MM.1S (cell line): ENCODE measurements around the gene LRRC4C.

Source experiments
- DNase-seq: peaks from one replicate; pipeline ENCODE4 v3.0.0-alpha.2; 2015
- H2AFZ ChIP-seq: fragments of 300-600 bp; sonication (generic); 2 replicates; pipeline ENCODE4 v1.6.0; 2016; ENCODE audit warnings: antibody characterized with exemption, low read length
- H3F3A ChIP-seq: fragments of 300-600 bp; sonication (generic); 2 replicates; pipeline ENCODE4 v1.6.1; 2016; ENCODE audit warnings: mild to moderate bottlenecking, antibody characterized with exemption, low read length, moderate library complexity, mixed read lengths; ENCODE audit not compliant: insufficient read depth
- H3K27ac ChIP-seq: fragments of 300-600 bp; sonication (generic); 2 replicates; pipeline ENCODE4 v1.5.1; 2016; ENCODE audit warnings: mild to moderate bottlenecking, low read length
- H3K27me3 ChIP-seq: fragments of 300-600 bp; sonication (generic); replicated peaks from 2 replicates; pipeline ENCODE4 v1.6.0; 2016; ENCODE audit warnings: low read length; ENCODE audit not compliant: insufficient read depth
- H3K36me3 ChIP-seq: fragments of 300-600 bp; sonication (generic); replicated peaks from 2 replicates; pipeline ENCODE4 v1.6.1; 2016; ENCODE audit warnings: mild to moderate bottlenecking, low read length, mixed read lengths; ENCODE audit not compliant: insufficient read depth
- H3K4me1 ChIP-seq: fragments of 300-600 bp; sonication (generic); 2 replicates; pipeline ENCODE4 v1.6.1; 2016; ENCODE audit warnings: low read length, mixed read lengths
- H3K4me2 ChIP-seq: fragments of 300-600 bp; sonication (generic); 2 replicates; pipeline ENCODE4 v1.6.0; 2016; ENCODE audit warnings: low read depth, low read length
- H3K4me3 ChIP-seq: fragments of 300-600 bp; sonication (generic); 2 replicates; pipeline ENCODE4 v1.5.1; 2016; ENCODE audit warnings: low read length, mixed read lengths
- H3K79me2 ChIP-seq: fragments of 300-600 bp; sonication (generic); 2 replicates; pipeline ENCODE4 v1.6.1; 2016; ENCODE audit warnings: mixed run types, low read length, mixed read lengths
- H3K9ac ChIP-seq: fragments of 300-600 bp; sonication (generic); 2 replicates; pipeline ENCODE4 v1.6.1; 2016; ENCODE audit warnings: low read length, mixed read lengths
- H3K9me2 ChIP-seq: fragments of 300-600 bp; sonication (generic); replicated peaks from 2 replicates; pipeline ENCODE4 v1.6.1; 2016; ENCODE audit warnings: mild to moderate bottlenecking, low read length, mixed read lengths; ENCODE audit not compliant: insufficient read depth
- H3K9me3 ChIP-seq: fragments of 300-600 bp; sonication (generic); replicated peaks from 2 replicates; pipeline ENCODE4 v1.6.1; 2016; ENCODE audit warnings: mild to moderate bottlenecking, low read length, mixed read lengths; ENCODE audit not compliant: insufficient read depth
- H4K20me1 ChIP-seq: fragments of 300-600 bp; sonication (generic); 2 replicates; pipeline ENCODE4 v1.6.1; 2016; ENCODE audit warnings: mild to moderate bottlenecking, low read length, moderate library complexity, mixed read lengths; ENCODE audit not compliant: insufficient read depth
- CTCF ChIP-seq: fragments of 300-600 bp; sonication (generic); IDR thresholded peaks from 2 replicates; pipeline ENCODE4 v1.5.1; 2016; ENCODE audit warnings: antibody characterized with exemption, low read length, mixed read lengths
- EZH2 ChIP-seq: fragments of 300-600 bp; sonication (generic); optimal IDR thresholded peaks from 2 replicates; pipeline ENCODE3; 2017; ENCODE audit warnings: low read depth, mild to moderate bottlenecking, antibody characterized with exemption, low read length, mixed read lengths
- EZH2phosphoT487 ChIP-seq: fragments of 300-600 bp; sonication (generic); IDR thresholded peaks from 2 replicates; pipeline ENCODE4 v1.6.1; 2018; ENCODE audit warnings: antibody characterized with exemption, low read length

The LRRC4C gene

DNA sequence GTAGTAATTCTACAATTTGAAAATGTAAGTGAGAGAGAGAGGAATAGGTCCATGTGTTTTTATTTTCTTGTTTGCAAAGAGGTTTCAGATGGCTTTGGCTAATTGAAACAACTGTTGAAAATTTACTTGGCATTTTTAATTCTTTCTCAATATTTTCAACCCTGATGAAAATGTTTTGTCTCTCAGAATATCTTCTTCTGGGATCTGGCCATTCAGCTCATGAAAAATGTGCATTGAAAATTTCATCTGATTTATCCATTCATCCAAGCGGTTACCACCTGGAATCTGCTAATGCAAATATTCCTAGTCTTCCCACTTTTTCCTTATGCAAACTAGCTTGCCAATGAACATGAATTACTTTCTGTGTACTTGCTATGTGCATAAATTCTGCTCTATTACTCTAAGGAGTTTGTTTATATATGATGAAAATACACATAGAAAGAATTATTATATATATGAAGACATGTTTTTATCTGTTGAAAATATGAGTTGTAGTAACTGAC, 621.2 kb downstream of the LRRC4C start:
- no peaks in the 10 kb centered on the region for H3K36me3 ChIP-seq
- no peaks in the 10 kb centered on the region for H3K27me3 ChIP-seq
- H3K79me2 ChIP-seq = no peaks in the 10 kb centered on the region
- no peaks in the 10 kb centered on the region for H4K20me1 ChIP-seq
- H3K4me3 ChIP-seq = no peak overlapping the region
- no peak for TF ChIP-seq EZH2phosphoT487
- no peaks in the 10 kb centered on the region for H3K4me1 ChIP-seq
- no peaks in the 10 kb centered on the region for H3F3A ChIP-seq
- no peak overlapping the region for H3K27ac ChIP-seq
- DNase-seq = no peak
- H2AFZ ChIP-seq = no peak overlapping the region
- no peaks in the 10 kb centered on the region for H3K9me2 ChIP-seq
- no peak overlapping the region for H3K4me2 ChIP-seq
- no peaks in the 10 kb centered on the region for H3K9me3 ChIP-seq
- H3K9ac ChIP-seq = no peak overlapping the region

GRCh38 chr11:40827116-40827515, 632.3 kb downstream of the LRRC4C start:
- Histone ChIP-seq H3K9me3 (no peaks in the 10 kb centered on the region), H3K9me2 (no peaks in the 10 kb centered on the region), H3K79me2 (no peaks in the 10 kb centered on the region), H3K36me3 (no peaks in the 10 kb centered on the region), H3K4me3 (no peak overlapping the region), H3K4me1 (no peaks in the 10 kb centered on the region), H3K4me2 (no peak overlapping the region), H3F3A (no peaks in the 10 kb centered on the region), H3K9ac (no peak overlapping the region), H4K20me1 (no peaks in the 10 kb centered on the region), H3K27ac (no peak overlapping the region), H3K27me3 (no peaks in the 10 kb centered on the region), H2AFZ (no peak overlapping the region)
- no peak for TF ChIP-seq CTCF
- no peak for DNase-seq

- no peak for DNase-seq
- Histone ChIP-seq H3K36me3 (no peaks in the 10 kb centered on the region), H3K4me1 (no peaks in the 10 kb centered on the region), H3K9me2 (no peaks in the 10 kb centered on the region), H3K27me3 (no peaks in the 10 kb centered on the region), H3K9ac (no peak overlapping the region), H3K27ac (no peak overlapping the region), H3K4me2 (no peak overlapping the region), H2AFZ (no peak overlapping the region), H4K20me1 (no peaks in the 10 kb centered on the region), H3K79me2 (no peaks in the 10 kb centered on the region), H3K9me3 (no peaks in the 10 kb centered on the region), H3K4me3 (no peak overlapping the region), H3F3A (no peaks in the 10 kb centered on the region)
- TF ChIP-seq EZH2phosphoT487 (no peak), EZH2 (no peak), CTCF (no peak)
Observed at GRCh38 chr11:40826601-40827000, 632.9 kb downstream of the LRRC4C start.

- no peak overlapping the region for H3K9ac ChIP-seq
- no peak overlapping the region for H3K4me2 ChIP-seq
- H4K20me1 ChIP-seq = no peaks in the 10 kb centered on the region
- H3K36me3 ChIP-seq = no peaks in the 10 kb centered on the region
- H3K9me3 ChIP-seq = no peaks in the 10 kb centered on the region
- TF ChIP-seq CTCF (no peak), EZH2 (no peak)
- no peaks in the 10 kb centered on the region for H3K4me1 ChIP-seq
- no peak for DNase-seq
- no peaks in the 10 kb centered on the region for H3K9me2 ChIP-seq
- H3F3A ChIP-seq = no peaks in the 10 kb centered on the region
- H3K79me2 ChIP-seq = no peaks in the 10 kb centered on the region
- H3K4me3 ChIP-seq = no peak overlapping the region
- no peak overlapping the region for H3K27ac ChIP-seq
- H2AFZ ChIP-seq = no peak overlapping the region
- no peaks in the 10 kb centered on the region for H3K27me3 ChIP-seq
Observed at GRCh38 chr11:40825201-40825834, 634.1 kb downstream of the LRRC4C start.
